Neural cell (in vitro differentiated cells): ENCODE results near the gene SART3.

ENCODE experiments used
- CTCF ChIP-seq: fragments of 450-650 bp; IDR thresholded peaks from 2 replicates; pipeline ENCODE4 v1.5.1; 2014; ENCODE audit warnings: antibody characterized with exemption, mild to moderate bottlenecking, moderate library complexity; ENCODE audit not compliant: poor library complexity, severe bottlenecking
- EP300 ChIP-seq: fragments of 450-650 bp; conservative IDR thresholded peaks from 2 replicates; pipeline ENCODE4 v1.6.1; 2014; ENCODE audit warnings: antibody characterized with exemption, mild to moderate bottlenecking, moderate library complexity; ENCODE audit not compliant: poor library complexity, severe bottlenecking
- EZH2 ChIP-seq: fragments of 200-600, 300-800 bp; shearing (Covaris generic), sonication (generic); IDR thresholded peaks from 2 replicates; pipeline ENCODE4 v1.6.1; 2014; ENCODE audit warnings: antibody characterized with exemption, low read length, borderline replicate concordance, mild to moderate bottlenecking; ENCODE audit not compliant: insufficient read depth, poor library complexity, severe bottlenecking
- MXI1 ChIP-seq: fragments of 450-650 bp; conservative IDR thresholded peaks from 2 replicates; pipeline ENCODE4 v1.6.1; 2014; ENCODE audit warnings: antibody characterized with exemption, mild to moderate bottlenecking; ENCODE audit not compliant: poor library complexity, severe bottlenecking
- POLR2AphosphoS5 ChIP-seq: IDR thresholded peaks from 2 replicates; pipeline ENCODE4 v1.6.1; 2012
- RAD21 ChIP-seq: fragments of 450-650 bp; conservative IDR thresholded peaks from 2 replicates; pipeline ENCODE4 v1.6.1; 2014; ENCODE audit warnings: antibody characterized with exemption, mild to moderate bottlenecking, moderate library complexity
- REST ChIP-seq: IDR thresholded peaks from 2 replicates; pipeline ENCODE4 v1.6.1; 2012; ENCODE audit warnings: borderline replicate concordance
- SMC3 ChIP-seq: fragments of 450-650 bp; conservative IDR thresholded peaks from 2 replicates; pipeline ENCODE4 v1.6.1; 2014; ENCODE audit warnings: antibody characterized with exemption, mild to moderate bottlenecking, moderate library complexity; ENCODE audit not compliant: poor library complexity
- TAF1 ChIP-seq: IDR thresholded peaks from 2 replicates; pipeline ENCODE4 v1.6.1; 2012; ENCODE audit warnings: low read depth

- TF ChIP-seq CTCF (no peak), EZH2 (no peak), MXI1 (no peak), POLR2AphosphoS5 (no peak), TAF1 (no peak), REST (no peak), EP300 (no peak), RAD21 (no peak), SMC3 (no peak)
These were observed 15.8 kb upstream of the SART3 start for GRCh38 chr12:108576660-108577234.
